ENCODE measurements around the gene RANBP3.

GRCh38 chr19:6026390-6027227 is 48.7 kb upstream of the RANBP3 start:
- TF ChIP-seq CTCF (conservative IDR thresholded peaks at IDR 0.05; ENCODE audit: low read depth in 2 of 2) (no peak), REST (IDR thresholded peaks at IDR 0.05; ENCODE audit: unreplicated experiment) (no peak), EZH2 (IDR thresholded peaks at IDR 0.05; ENCODE audit: low read depth, unreplicated experiment) (no peak), EZH2phosphoT487 (IDR thresholded peaks at IDR 0.05; ENCODE audit: unreplicated experiment) (no peak), POLR2AphosphoS5 (IDR thresholded peaks at IDR 0.05; ENCODE audit: low read depth) (no peak), NANOG (IDR thresholded peaks at IDR 0.05; ENCODE audit: borderline replicate concordance) (no peak), CREB1 (CRISPR knock-in tag; IDR thresholded peaks at IDR 0.05; ENCODE audit: low read depth) (no peak), ZNF331 (CRISPR knock-in tag; IDR thresholded peaks at IDR 0.05; ENCODE audit: low read depth) (no peak), JUNB (IDR thresholded peaks at IDR 0.05; ENCODE audit: unreplicated experiment) (no peak), ETS1 (IDR thresholded peaks at IDR 0.05) (no peak), STAT1 (IDR thresholded peaks at IDR 0.05; ENCODE audit: unreplicated experiment) (no peak), ZNF462 (CRISPR knock-in tag; IDR thresholded peaks at IDR 0.05) (no peak), ZNF114 (CRISPR knock-in tag; IDR thresholded peaks at IDR 0.05) (no peak)
